Esophagus squamous epithelium (tissue), 5 donors: Measurements from ENCODE around the gene PTPRC. TPM values are rescaled to one million over a fixed set of nuclear protein-coding genes. Genes with fewer than 3 reads are reported as not detected.

ENCODE experiments used
- DNase-seq: peaks from one replicate; lab custom pipeline; 2025; lab: John Stamatoyannopoulos, UW
- H3K27ac ChIP-seq, 4 donors: fragments of 200-600 bp; sonication (generic); one replicate each; pipeline ENCODE4 v1.5.1; 2016 to 2019; ENCODE audit warnings: mild to moderate bottlenecking in 1 of 4
- H3K27me3 ChIP-seq, 4 donors: fragments of 200-600 bp; sonication (generic); 1 replicate in 3 of 4; 2 replicates in 1 of 4; pipeline versions ENCODE4 v1.5.1 to v1.6.0; 2017 to 2021; ENCODE audit warnings: antibody characterized with exemption in 1 of 4
- H3K36me3 ChIP-seq, 3 donors: fragments of 200-600 bp; sonication (generic); one replicate each; pipeline ENCODE4 v1.5.1; 2016 to 2019
- H3K4me1 ChIP-seq, 3 donors: fragments of 200-600 bp; sonication (generic); one replicate each; pipeline ENCODE4 v1.5.1; 2017 to 2019
- H3K4me3 ChIP-seq, 4 donors: fragments of 200-600 bp; sonication (generic); 1 replicate in 3 of 4; 2 replicates in 1 of 4; pipeline ENCODE4 v1.5.1; 2016 to 2019; ENCODE audit warnings: mild to moderate bottlenecking in 2 of 4, moderate library complexity in 1 of 4
- H3K9me3 ChIP-seq, 3 donors: fragments of 200-600 bp; sonication (generic); one replicate each; pipeline ENCODE4 v1.5.1; 2016 to 2019
- POLR2A ChIP-seq, 4 donors: fragments of 450-650 bp; IDR thresholded peaks; one replicate each; pipeline ENCODE4 v1.6.1; 2017; ENCODE audit warnings: antibody characterized with exemption in 4 of 4, mild to moderate bottlenecking in 4 of 4, moderate library complexity in 3 of 4
- WGBS, 2 donors: methylation state at CpG; one replicate each; pipeline ENCODE4 v1.1.5; 2018; 5-methylcytosine and 5-hydroxymethylcytosine counted together
- intact Hi-C: fragments of 100-400 bp; cut with DNase I; formaldehyde crosslinking; loops from one replicate; pipeline ENCODE4 v1.15.0; 2022
- total RNA-seq, 4 donors: library from RNA; depleted of rRNA; stranded (reverse); fragments of >200 nt; gene quantifications; one replicate each; pipeline ENCODE4 v1.1.0, GENCODE V29; 2016
- TF ChIP-seq, protein P1 (sequence below), 6 experiments: fragments of 450-650 bp in 4 of 6; fragments of 200-600 bp in 2 of 6; sonication (generic) in 2 of 6; IDR thresholded peaks; one replicate each; pipeline ENCODE4 v1.5.1; 2016 to 2019; ENCODE audit warnings: antibody characterized with exemption in 6 of 6, mild to moderate bottlenecking in 4 of 6, moderate library complexity in 4 of 6
- donor health status: DM: yes; HTN: yes; CAD: no.

Gene PTPRC
- total RNA-seq, 4 donors from 2014 or later = 9.2 to 39.1 (median 14.9) TPM

DNA sequence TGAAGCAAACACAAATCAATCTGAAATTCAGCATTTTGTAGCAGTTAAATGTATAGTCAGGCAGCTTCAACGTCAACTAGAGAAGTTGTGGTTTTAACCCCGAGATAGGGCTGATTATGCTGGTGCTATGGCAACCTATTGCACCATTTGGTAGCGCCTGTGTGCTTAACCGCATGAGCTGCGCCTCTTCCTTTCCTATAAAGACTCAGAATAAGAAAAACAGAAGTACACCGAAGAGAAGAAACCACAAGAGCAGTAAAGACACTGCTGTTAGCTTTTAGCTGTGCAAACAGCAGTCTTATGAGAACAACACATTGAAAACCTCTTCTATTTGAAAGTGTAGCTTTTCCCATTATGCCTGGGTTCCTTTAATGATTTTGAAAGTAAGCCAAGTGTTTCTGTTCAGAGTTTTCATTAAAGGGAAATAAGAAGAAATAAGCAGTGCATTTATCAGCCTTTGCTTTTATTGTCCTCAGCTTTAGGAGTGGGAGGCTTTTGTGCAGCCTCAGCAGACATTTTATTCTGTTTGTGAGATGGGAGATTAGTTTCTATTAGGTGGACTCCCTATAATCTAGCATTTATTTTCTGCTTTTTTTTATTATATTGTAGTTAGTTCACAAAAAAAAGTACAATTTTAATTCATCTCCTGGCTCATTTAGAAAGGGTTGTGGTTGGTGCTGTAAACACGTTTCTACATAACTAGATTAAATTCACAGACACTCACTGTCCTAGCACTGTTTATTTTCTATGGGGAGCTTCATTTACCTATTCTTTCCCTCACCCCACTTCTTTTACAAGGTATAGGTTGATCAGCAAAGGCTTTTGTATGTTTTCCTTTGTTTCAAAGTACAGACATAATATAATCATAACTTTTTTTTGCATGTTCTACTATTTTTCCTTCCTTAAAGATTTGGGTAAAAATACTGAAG is 43.3 kb downstream of the PTPRC start:
- Histone ChIP-seq H3K9me3 (no peaks in the 10 kb centered on the region), H3K4me3 (no peak overlapping the region), H3K27ac (peak overlapping the region in 3 of 4 donors; percentile 42 to 50 (median 47)), H3K27me3 (no peaks in the 10 kb centered on the region), H3K36me3 (no peaks in the 10 kb centered on the region), H3K4me1 (no peaks in the 10 kb centered on the region)
- DNase-seq = peak; percentile 37
- TF ChIP-seq POLR2A (IDR thresholded peaks at IDR 0.05) = peak in 1 of 4 donors; percentile 71
- TF ChIP-seq, protein P1, sequence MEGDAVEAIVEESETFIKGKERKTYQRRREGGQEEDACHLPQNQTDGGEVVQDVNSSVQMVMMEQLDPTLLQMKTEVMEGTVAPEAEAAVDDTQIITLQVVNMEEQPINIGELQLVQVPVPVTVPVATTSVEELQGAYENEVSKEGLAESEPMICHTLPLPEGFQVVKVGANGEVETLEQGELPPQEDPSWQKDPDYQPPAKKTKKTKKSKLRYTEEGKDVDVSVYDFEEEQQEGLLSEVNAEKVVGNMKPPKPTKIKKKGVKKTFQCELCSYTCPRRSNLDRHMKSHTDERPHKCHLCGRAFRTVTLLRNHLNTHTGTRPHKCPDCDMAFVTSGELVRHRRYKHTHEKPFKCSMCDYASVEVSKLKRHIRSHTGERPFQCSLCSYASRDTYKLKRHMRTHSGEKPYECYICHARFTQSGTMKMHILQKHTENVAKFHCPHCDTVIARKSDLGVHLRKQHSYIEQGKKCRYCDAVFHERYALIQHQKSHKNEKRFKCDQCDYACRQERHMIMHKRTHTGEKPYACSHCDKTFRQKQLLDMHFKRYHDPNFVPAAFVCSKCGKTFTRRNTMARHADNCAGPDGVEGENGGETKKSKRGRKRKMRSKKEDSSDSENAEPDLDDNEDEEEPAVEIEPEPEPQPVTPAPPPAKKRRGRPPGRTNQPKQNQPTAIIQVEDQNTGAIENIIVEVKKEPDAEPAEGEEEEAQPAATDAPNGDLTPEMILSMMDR (IDR thresholded peaks at IDR 0.05) = no peak
- 16 to 17% methylated on average over 7 of the region's 7 CpGs for WGBS, 2 donors
- intact Hi-C loops = no loop called here

DNA sequence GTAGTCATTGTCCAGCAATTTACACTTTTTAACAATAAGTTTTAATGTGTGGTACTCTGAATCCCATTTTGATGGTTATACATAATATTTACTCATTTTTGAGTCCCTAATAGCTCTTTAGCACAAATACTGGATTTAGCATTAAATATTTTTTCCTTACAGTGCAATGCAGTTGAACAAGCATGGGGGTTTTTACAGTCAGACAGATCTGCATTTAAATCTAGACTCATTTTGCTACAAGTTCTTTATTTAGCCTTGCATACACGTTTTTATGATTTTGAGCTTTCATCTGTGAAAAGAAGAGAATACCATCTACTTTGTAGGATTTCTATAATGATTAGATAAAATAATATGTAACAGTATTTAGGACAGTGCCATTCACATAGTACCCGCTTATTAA is 44.0 kb downstream of the PTPRC start:
- H3K27me3 ChIP-seq = no peaks in the 10 kb centered on the region
- no peak overlapping the region for H3K4me3 ChIP-seq
- no peak for DNase-seq
- intact Hi-C loops = no loop called here
- H3K36me3 ChIP-seq = no peaks in the 10 kb centered on the region
- 52 to 53% methylated on average over 2 of the region's 2 CpGs for WGBS, 2 donors
- H3K4me1 ChIP-seq = no peaks in the 10 kb centered on the region
- no peaks in the 10 kb centered on the region for H3K9me3 ChIP-seq
- H3K27ac ChIP-seq = peak overlapping the region in 3 of 4 donors; percentile 24 to 50 (median 42)
- TF ChIP-seq POLR2A (IDR thresholded peaks at IDR 0.05) = no peak
- TF ChIP-seq, protein P1 (IDR thresholded peaks at IDR 0.05) = no peak

DNA sequence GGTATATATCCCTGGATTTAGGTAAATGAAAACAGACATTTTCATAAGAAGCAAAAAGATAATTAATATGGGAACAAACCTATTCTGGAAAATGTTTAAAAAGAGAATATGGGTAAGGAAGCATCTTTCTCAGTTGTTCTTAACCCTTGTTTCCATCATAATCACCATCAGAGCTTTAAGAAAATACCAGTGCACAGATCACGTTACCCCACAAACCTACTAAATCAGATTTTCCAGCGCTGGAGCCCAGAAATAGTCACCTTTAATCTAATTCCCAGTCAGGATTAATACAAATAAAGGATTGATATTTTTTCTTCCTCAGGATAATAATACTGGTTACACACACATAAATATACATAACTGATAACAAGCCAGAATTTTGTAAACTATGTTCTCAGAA is 44.6 kb downstream of the PTPRC start:
- no peak overlapping the region for H3K4me3 ChIP-seq
- WGBS, 2 donors = 72 to 78% methylated on average over 2 of the region's 2 CpGs
- intact Hi-C loops = no loop called here
- DNase-seq = no peak
- no peaks in the 10 kb centered on the region for H3K27me3 ChIP-seq
- TF ChIP-seq, protein P1 (IDR thresholded peaks at IDR 0.05) = no peak
- TF ChIP-seq POLR2A (IDR thresholded peaks at IDR 0.05) = no peak
- H3K9me3 ChIP-seq = no peaks in the 10 kb centered on the region
- no peaks in the 10 kb centered on the region for H3K36me3 ChIP-seq
- no peaks in the 10 kb centered on the region for H3K4me1 ChIP-seq
- peak overlapping the region in 1 of 4 donors; percentile 50 for H3K27ac ChIP-seq

DNA sequence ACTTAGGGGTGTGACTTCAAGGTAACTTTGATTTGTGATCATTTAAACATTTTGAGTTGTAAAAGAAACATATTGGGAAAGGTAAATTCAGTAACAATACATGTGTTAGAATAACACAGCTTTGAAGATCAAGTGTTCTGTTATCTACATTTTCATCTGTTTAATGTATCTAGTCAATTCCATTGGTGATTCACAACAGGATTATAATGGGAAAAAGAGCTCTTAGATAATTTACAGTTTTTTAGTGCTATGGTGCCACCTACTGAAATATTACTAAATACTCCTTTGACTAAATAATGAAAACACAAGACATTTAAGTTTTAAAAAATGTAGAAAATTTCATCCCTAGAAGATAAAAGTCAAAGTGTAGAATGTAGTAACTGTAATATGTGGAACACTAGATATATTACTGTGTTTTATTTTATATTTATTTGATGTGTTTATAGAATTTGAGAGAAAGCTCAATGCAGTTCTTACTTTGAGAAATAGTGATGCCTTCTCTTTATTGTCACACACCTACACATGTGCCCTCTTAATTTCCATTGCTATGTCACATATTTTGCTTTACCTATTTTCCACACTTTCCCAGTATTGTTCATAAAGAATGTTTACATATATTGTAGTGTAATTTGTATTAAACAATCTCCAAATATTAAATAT is 47.4 kb downstream of the PTPRC start:
- no peak for DNase-seq
- intact Hi-C loops = no loop called here
- no peaks in the 10 kb centered on the region for H3K4me1 ChIP-seq
- H3K4me3 ChIP-seq = no peak overlapping the region
- H3K27ac ChIP-seq = no peak overlapping the region
- no peaks in the 10 kb centered on the region for H3K36me3 ChIP-seq
- TF ChIP-seq, protein P1 (IDR thresholded peaks at IDR 0.05) = peak in 2 of 6 experiments; percentile 6 to 23
- TF ChIP-seq POLR2A (IDR thresholded peaks at IDR 0.05) = no peak
- H3K27me3 ChIP-seq = no peaks in the 10 kb centered on the region
- H3K9me3 ChIP-seq = no peaks in the 10 kb centered on the region

DNA sequence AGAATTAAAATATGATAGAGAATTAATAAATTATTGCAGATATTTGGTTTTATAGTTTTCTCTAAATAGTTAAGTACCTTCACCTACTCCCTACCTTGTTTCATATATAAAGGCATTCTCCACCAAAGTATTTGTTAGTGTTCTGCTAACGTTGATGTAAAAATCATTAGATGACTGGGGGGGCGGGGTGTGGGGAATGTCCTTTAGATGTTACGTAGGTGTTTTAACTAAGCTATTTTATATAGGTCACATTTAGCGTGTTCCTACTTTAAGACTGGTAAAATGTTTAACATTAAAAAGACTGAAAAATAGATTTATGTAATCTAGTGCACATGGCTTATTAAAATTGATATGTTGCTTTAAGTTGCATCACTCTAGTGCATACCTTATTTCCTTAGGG is 48.6 kb downstream of the PTPRC start:
- 76 to 78% methylated on average over 4 of the region's 4 CpGs for WGBS, 2 donors
- intact Hi-C loops = no loop called here
- DNase-seq = no peak

More for the DNA sequence above, 48.6 kb downstream of the PTPRC start:
- Histone ChIP-seq H3K27me3 (no peaks in the 10 kb centered on the region), H3K4me1 (no peaks in the 10 kb centered on the region), H3K9me3 (no peaks in the 10 kb centered on the region), H3K36me3 (no peaks in the 10 kb centered on the region), H3K27ac (no peak overlapping the region), H3K4me3 (no peak overlapping the region)
- TF ChIP-seq POLR2A (IDR thresholded peaks at IDR 0.05) = no peak
- TF ChIP-seq, protein P1 (IDR thresholded peaks at IDR 0.05) = no peak
